HG03097 (cell line): ENCODE data around the gene MRPL54.

Source experiments
- ATAC-seq: cut with Tn5 transposase; IDR thresholded peaks from one replicate; pipeline ENCODE4 v1.9.1; 2021; ENCODE audit not compliant: unreplicated experiment, low FRiP score

Gene MRPL54

GRCh38 chr19:3782903-3783302 lies 20.4 kb downstream of the MRPL54 start:
- ATAC-seq = no peak

DNA sequence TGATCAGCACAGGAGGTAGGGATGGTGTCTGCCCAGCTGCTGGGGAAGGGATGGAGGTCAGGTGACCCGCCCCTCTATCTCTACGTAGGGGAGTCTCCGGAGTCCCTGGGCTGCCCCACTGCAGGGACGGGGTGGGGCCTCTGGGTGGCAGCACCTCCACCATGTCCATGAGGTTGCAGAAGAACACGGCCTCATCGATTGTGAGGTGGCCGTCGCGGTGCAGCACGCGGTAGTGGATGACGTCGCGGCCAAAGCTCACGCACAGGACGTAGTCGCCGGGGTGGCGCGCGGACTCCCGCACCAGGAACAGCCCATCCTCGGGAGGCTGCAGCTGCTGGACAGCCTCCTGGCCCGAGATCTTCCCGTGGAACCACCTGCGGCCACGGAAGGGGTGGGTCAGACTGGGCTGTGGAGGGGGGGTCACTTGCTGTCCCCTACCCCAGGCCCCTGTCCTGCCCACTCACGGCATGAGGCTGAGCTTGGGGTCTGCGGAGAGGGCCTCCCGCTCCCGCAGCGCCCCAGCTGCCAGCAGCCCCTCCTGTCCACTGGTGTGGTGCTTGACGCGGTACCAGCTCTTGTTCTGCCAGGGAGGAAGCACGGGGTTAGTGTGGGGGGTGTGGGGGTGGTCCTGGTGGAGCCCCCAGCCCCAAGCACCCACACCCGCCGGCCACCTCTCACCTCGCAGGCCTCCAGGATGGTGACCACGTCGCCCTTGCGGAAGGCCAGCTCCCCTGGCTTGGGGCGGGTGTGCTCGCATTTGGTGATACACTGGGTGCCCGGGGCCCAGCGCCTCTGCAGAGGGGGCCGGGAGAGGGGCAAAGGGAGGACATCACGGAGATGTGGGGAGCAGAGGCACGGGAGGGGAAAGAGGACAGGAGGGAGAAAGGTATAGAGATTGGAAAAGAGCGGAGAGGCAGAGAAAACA lies 21.4 kb downstream of the MRPL54 start:
- ATAC-seq = no peak

DNA sequence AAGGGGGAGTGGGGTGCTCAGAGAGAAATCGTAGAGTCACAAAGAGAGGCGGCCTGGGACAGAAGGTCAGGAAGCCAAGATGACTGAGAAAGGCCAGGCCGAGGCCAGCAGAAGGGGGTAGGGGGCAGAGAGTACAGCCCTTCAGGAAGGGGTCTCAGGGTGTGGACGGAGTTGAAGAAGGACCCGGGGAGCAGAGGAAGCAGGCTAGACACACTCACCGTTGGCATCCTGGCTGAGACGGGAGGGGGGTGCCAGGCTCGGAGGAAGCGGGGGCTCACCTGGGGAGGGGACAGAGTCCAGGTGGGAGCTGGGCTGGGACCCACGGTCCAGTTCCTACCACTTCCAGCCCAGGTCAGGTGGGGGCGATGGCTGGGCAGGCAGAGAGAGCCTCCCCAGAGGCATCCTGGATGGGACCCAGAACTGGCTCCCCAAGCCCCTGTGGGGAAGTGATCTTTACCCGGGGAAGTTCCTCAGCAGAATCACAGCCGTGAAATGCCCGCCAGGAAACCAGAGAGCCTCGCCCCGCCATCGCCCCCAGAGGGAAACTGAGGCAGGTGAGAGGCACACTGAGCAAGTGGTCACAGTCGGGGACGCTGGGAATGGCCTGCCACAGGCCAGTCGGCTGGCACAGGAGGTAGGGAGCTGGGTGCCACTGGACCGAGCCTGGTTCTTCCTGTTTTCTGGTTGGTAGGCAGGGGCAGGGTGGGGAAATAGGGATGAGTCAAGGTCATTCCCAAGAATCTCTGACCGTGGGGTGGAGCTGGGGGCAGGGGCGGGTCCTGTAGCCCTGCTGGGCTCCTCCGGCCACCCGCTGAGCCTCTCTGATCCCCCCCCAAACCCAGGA lies 22.3 kb downstream of the MRPL54 start:
- ATAC-seq = no peak

DNA sequence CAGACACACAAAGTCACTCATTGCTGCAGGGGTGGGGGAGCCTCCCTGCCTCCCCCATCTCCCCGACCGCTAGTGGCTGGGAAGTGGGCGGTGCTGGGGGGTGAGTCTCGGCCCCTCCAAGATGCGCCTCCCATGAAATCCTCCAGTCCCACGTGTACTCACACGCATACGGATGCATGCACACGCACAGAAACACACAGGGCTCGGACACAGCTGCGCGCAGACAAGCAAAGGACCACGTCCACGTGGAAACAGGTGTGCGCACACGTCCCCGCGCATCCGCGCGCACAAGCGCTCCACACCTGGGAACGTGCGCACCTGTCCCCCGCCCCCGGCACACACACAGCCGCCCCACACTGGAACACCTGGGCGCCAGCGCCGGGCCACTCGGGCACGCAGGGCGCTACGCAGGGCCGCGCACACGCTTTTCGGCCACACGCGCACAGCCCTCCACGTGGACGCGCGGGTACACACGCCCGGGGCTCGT lies 23.0 kb downstream of the MRPL54 start:
- ATAC-seq = no peak

DNA sequence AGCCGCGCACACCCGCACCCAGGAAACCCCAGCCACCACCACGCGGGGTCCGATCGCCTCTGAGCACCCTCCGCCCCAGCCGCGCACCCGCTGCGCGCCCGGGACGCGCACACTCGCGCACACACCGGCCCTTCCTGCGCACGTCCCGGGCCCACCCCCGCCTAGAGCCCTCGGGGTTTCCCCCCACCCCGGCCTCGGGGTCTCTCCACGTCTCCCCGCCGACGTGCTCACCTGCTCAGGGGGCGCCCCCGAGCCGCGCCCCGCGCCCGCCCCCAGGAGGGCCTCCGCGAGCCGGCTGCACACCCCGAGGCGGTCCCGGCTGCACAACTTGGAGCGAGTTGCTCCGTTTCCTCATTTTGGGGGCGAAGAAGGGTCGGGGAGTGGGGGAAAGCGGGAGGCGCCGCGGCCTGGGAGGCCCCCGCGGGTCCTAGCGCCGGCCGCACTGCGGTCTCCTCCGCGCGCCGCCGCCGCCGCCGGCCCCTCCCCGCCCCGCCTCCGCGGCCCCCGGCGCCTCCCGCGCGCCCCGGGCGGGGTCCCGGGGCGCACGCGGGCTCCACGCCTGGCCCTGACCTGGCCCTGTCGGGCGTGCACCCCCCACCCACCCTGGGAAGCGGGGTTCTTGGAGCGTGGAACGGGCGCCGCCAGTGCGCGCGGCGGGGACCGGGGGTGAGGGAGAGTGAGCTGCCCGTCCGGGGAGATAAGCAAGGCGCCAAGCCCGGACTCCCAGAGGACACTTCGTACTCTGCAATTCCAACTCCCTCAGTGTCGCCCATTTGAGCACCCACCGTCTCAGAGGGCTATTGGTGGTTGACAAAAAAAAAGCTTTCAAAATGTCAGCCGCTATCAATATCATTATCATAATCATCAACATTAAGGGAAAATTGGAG lies 23.7 kb downstream of the MRPL54 start, which contains the start of gene MATK:
Gene MATK, minus strand, starts transcription at position 444 of the 887 bp plus-strand sequence. CDS start 1,246 bp downstream, outside the sequence.
- no peak for ATAC-seq

DNA sequence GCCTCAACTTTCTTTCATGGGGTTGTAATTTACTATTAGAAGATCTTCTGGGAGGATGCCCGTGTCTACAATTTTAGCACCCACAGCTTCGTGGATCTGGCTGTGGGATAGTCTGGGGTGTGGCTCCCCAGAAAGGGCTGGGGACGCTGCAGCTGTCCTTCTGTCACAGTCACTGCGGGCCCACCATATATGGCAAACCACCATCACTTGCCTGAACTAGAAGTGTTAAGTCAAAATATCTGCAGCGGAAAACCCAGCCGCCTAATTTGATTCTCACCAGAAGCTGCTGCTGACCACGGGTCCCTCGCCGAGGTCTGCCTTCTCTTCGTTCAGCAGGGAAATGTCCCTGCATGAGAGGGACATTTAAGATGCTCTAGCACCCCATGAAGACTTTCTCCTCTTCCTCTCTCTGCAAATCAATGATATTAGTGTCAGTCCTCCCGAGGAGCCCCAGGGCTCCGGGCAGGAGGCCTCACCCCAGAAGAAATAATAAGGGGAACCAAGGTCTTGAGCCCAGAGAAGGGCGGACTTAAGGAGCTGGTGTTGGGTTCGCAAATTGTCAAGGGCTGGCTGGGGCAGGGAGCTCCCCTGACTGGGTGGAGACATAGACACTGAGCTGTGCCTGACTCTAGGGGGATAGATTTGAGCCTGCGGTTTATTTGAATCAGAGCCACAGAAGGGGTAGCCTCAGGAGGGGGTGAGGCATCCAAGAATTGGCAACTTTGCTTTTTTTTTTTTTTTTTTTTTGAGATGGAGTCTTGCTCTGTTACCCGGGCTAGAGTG lies 26.7 kb downstream of the MRPL54 start:
- ATAC-seq = no peak

DNA sequence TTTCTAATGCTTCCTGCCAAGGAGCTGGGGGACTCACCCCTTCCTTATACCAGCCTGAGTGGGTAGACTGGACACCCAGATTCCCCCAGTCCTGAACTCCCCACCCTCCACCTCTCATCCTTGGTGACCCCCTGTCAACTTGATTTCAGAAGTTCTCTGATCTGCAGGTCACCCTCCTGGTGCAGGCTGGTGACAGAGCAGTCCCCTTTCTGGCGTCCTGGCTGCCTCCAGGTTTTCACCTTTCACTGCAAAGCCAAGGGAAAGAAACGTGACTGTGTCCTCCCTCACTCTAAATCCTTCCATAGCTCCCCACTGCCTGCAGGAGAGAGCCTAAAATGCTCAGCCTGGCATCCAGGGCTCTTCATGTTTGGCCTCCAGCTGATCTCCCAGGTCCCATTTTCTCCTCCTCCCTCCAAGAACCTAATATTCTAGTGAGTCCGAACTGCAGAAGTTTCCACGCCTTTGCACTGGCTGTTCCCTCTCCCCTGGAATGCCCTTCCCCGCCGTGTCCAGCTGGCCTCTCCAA lies 27.8 kb downstream of the MRPL54 start:
- no peak for ATAC-seq

DNA sequence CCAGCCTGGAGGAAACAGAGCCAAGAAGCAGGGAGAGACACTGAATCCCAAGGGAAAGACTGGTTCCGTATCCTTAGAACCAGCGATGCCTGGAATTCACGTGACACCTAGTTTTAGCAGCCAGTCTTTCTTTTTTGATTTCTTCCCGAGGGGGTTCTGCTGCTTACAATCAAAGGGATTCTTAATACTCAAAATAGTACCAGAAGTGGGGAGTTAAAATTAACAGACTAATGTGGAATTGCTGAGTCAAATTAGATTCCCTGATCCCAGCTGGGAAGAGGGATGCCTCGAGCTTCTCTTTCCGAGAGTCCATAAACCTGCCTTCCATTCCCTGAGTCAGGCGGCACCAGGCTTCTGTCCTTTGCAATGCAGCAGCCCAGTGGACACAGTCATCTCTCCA lies 28.5 kb downstream of the MRPL54 start:
- no peak for ATAC-seq

DNA sequence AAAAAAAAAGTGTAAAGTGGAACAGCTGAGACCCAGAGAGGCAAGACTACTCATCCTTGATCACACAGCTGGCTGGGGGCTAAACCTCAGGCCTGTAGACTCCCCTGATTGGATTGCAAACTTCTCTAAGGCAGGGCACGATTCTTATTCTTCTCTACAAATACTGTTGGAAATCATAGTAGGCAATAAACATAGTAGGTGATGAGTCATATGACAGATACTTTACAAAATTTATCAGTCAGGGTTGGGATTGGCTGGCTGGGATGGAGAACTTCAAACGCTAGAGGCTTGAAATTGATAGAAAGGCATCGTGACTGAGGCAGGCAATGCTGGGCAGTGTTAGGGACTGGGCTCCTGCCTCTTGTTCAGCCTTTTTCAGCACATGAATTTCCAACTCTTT lies 29.6 kb downstream of the MRPL54 start:
- no peak for ATAC-seq

GRCh38 chr19:3793799-3794198 lies 31.3 kb downstream of the MRPL54 start:
- ATAC-seq = no peak

GRCh38 chr19:3796358-3796757 lies 33.9 kb downstream of the MRPL54 start:
- ATAC-seq = no peak

GRCh38 chr19:3798137-3798536 lies 35.7 kb downstream of the MRPL54 start:
- ATAC-seq = no peak

GRCh38 chr19:3800996-3801395 lies 38.5 kb downstream of the MRPL54 start:
- ATAC-seq = no peak

GRCh38 chr19:3801412-3802096 lies 39.1 kb downstream of the MRPL54 start:
- ATAC-seq = no peak

- ATAC-seq = no peak
Observed at GRCh38 chr19:3803114-3803888, 40.8 kb downstream of the MRPL54 start.

DNA sequence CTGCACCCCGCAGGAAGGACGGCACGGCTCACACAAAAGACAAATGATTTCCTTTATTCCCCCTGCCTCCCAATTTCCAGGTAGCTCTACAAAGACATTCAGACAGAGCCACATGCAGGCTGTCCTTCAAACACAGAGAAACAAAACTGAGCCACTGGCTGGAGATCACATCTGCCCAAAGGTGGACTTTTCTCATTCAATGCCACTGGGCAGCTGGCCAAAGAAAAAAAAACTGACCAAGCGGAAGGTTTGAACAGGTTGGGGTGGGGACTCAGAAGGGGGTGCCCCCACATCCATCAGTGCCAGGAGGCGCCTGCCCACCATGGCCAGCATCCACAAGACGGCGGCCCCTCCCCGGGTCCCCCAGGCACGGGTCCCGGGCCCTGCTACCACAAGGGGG lies 41.5 kb downstream of the MRPL54 start:
- no peak for ATAC-seq

DNA sequence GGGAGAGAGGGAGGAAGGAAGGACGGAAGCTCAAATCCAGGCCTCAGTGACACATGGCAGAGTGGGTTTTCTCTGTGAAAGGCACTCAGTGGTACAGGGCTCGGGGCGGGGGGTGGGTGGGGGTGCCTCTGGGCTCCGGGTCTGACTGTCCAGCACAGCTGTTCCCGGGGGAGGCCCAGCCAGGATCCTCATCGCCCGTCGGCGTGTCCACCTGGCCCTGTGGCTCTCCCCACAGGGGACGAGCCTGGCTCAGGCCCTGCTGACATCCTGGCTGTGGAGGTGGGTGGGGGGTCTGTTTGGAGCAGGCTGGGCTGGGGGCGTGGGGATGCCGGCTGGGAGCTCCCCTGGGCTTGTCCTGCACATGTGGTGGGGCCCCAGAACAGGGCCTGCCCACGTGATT lies 41.9 kb downstream of the MRPL54 start:
- ATAC-seq = no peak

DNA sequence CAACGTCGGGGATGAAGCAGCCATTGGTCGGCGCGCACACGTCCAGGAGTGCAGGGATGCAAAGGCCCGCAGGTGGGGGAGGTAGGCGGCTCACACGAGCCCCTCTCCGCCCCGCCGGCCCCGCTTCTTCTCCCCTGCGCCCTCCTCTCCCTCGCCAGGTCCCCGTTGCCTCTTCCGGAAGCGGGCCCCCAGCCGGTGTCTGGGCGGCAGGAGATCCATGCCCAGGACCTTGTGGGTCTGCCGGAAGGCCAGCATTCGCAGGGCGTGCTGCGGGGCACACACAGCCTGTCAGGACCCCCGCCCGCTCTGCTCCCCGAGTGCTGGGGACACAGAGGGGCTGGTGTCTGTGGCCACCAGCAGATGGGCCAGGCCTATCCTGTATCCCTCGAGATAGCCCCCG lies 43.4 kb downstream of the MRPL54 start:
- ATAC-seq = no peak
